A549 (cell line): ENCODE data around the gene ZNF860. TPM values are rescaled to one million over a fixed set of nuclear protein-coding genes. Genes with fewer than 3 reads are reported as not detected.
A peak's percentile ranks its signal among the peaks of the same experiment; 100 is the strongest.

Experiments used
- ATAC-seq, 2 experiments: fragments of 200-7000 bp in 1 of 2; fragments of >200 bp in 1 of 2; cut with Nextera tagmentation in 1 of 2; cut with Tn5 transposase in 1 of 2; 3 replicates each; pipeline versions ENCODE4 v1.8.0 to v1.9.1; 2018 to 2020; ENCODE audit warnings: mild to moderate bottlenecking in 1 of 2, moderate library complexity in 1 of 2
- CTCF ChIA-PET: fragments of 300-600 bp; sonication (Branson Sonifier 250); formaldehyde crosslinking; extraction: SDS; loops from one replicate; lab custom pipeline; 2021; ENCODE audit warnings: antibody characterized with exemption, inconsistent platforms; lab: Yijun Ruan, JAX
- POLR2A ChIA-PET: fragments of 350-600 bp; formaldehyde crosslinking; extraction: SDS; loops from one replicate; lab custom pipeline; 2021; ENCODE audit warnings: antibody characterized with exemption, inconsistent platforms; lab: Yijun Ruan, JAX
- DNase-seq, 2 experiments: peaks; one replicate each; pipeline versions ENCODE4 v3.0.0 to v3.0.0-alpha.2; 2011 to 2016; ENCODE audit warnings: low read depth in 1 of 2, low spot score in 1 of 2
- FAIRE-seq: peaks from 2 replicates; lab custom pipeline; 2011; peaks lifted over from hg19 to GRCh38; lab: Jason Lieb, UNC
- H3K27ac ChIP-seq, 2 experiments: fragments of >200 bp; sonication (Bioruptor Twin); formaldehyde crosslinking; 3 replicates each; pipeline ENCODE4 v1.5.1; 2016 to 2017
- H3K4me1 ChIP-seq: fragments of >200 bp; sonication (Bioruptor Twin); formaldehyde crosslinking; 3 replicates; pipeline ENCODE4 v1.6.1; 2016
- H3K4me2 ChIP-seq: fragments of >200 bp; sonication (Bioruptor Twin); formaldehyde crosslinking; 3 replicates; pipeline ENCODE4 v1.6.1; 2016
- H3K4me3 ChIP-seq: fragments of >200 bp; sonication (Bioruptor Twin); formaldehyde crosslinking; 3 replicates; pipeline ENCODE4 v1.5.1; 2016
- H3K9me3 ChIP-seq: fragments of >200 bp; sonication (Bioruptor Twin); formaldehyde crosslinking; 3 replicates; pipeline ENCODE4 v1.6.1; 2016
- CBX2 ChIP-seq: fragments of 200-600 bp; sonication (generic); IDR thresholded peaks from 2 replicates; pipeline ENCODE4 v1.6.1; 2016; ENCODE audit warnings: low read depth, mild to moderate bottlenecking, borderline replicate concordance
- CHD4 ChIP-seq: fragments of 200-600 bp; sonication (generic); IDR thresholded peaks from 2 replicates; pipeline ENCODE4 v1.6.1; 2016; ENCODE audit warnings: antibody characterized with exemption, mild to moderate bottlenecking, borderline replicate concordance
- EP300 ChIP-seq, 2 experiments: fragments of >200 bp; sonication (Bioruptor Twin); formaldehyde crosslinking; IDR thresholded peaks; 2 replicates in 1 of 2; 3 replicates in 1 of 2; pipeline ENCODE4 v1.6.1; 2016 to 2017
- FOXS1 ChIP-seq: fragments of 250-450 bp; sonication (Bioruptor Pico); IDR thresholded peaks from 2 replicates; pipeline ENCODE4 v1.5.0; 2020; ENCODE audit warnings: mild to moderate bottlenecking, moderate library complexity
- GATA3 ChIP-seq: IDR thresholded peaks from 2 replicates; pipeline ENCODE4 v1.6.1; 2012; ENCODE audit warnings: borderline replicate concordance
- HOXA7 ChIP-seq: fragments of 250-450 bp; sonication (Bioruptor Pico); IDR thresholded peaks from 2 replicates; pipeline ENCODE4 v1.5.0; 2020; ENCODE audit warnings: mild to moderate bottlenecking, moderate library complexity
- HOXB13 ChIP-seq: fragments of 250-450 bp; sonication (Bioruptor Pico); IDR thresholded peaks from 2 replicates; pipeline ENCODE4 v1.5.0; 2020; ENCODE audit warnings: low read depth, mild to moderate bottlenecking, moderate library complexity
- MAZ ChIP-seq: fragments of 150-350 bp; IDR thresholded peaks from 2 replicates; pipeline ENCODE4 v1.6.1; 2014; ENCODE audit warnings: antibody characterized with exemption, low read depth, low read length, borderline replicate concordance
- NPAS2 ChIP-seq: fragments of 250-450 bp; sonication (Bioruptor Pico); IDR thresholded peaks from 2 replicates; pipeline ENCODE4 v1.8.0; 2022; ENCODE audit warnings: mild to moderate bottlenecking, moderate library complexity, borderline replicate concordance
- NR3C1 ChIP-seq: fragments of >200 bp; sonication (Bioruptor Twin); formaldehyde crosslinking; IDR thresholded peaks from 3 replicates; pipeline ENCODE4 v1.6.1; 2017
- POLR2A ChIP-seq: IDR thresholded peaks from 2 replicates; pipeline ENCODE4 v1.6.1; 2012; ENCODE audit warnings: mild to moderate bottlenecking, low read length
- RAD21 ChIP-seq, 2 experiments: fragments of >200 bp in 1 of 2; sonication (Bioruptor Twin) in 1 of 2; formaldehyde crosslinking in 1 of 2; IDR thresholded peaks in 1 of 2; conservative IDR thresholded peaks in 1 of 2; 2 replicates in 1 of 2; 3 replicates in 1 of 2; pipeline ENCODE4 v1.6.1; 2012 to 2018; ENCODE audit warnings: inconsistent platforms in 1 of 2
- RCOR1 ChIP-seq: fragments of 150-350 bp; IDR thresholded peaks from 2 replicates; pipeline ENCODE4 v1.6.1; 2014; ENCODE audit warnings: antibody characterized with exemption, low read length, low read depth
- RFX5 ChIP-seq: fragments of 450-650 bp; IDR thresholded peaks from 2 replicates; pipeline ENCODE4 v1.7.1; 2014; ENCODE audit warnings: antibody characterized with exemption, mild to moderate bottlenecking, moderate library complexity
- TFCP2L1 ChIP-seq: fragments of 250-450 bp; sonication (Bioruptor Pico); IDR thresholded peaks from 2 replicates; pipeline ENCODE4 v1.5.0; 2021; ENCODE audit warnings: mild to moderate bottlenecking
- ZFP36 ChIP-seq: fragments of 450-650 bp; IDR thresholded peaks from 2 replicates; pipeline ENCODE4 v1.6.1; 2014; ENCODE audit warnings: borderline replicate concordance; ENCODE audit not compliant: partially characterized antibody
- WGBS: methylation state at CpG from one replicate; pipeline ENCODE4 v1.1.6; 2017; ENCODE audit errors: missing lambda C conversion rate; 5-methylcytosine and 5-hydroxymethylcytosine counted together
- polyA plus RNA-seq, 4 experiments: library from polyadenylated mRNA; depleted of rRNA in 3 of 4; stranded (reverse); fragments of >200 nt; fragmentation: RNase III in 1 of 4; extraction: RNeasy Plus Mini Kit Qiagen cat#74134 plus additional on column Dnase treatment in 1 of 4; gene quantifications; 2 replicates in 3 of 4; 3 replicates in 1 of 4; pipeline ENCODE4 v1.2.3, GENCODE V29; 2011 to 2017
- TF ChIP-seq, protein P1 (sequence below): IDR thresholded peaks from 2 replicates; pipeline ENCODE4 v1.6.1; 2012
- TF ChIP-seq, protein P2 (sequence below): fragments of >200 bp; sonication (Bioruptor Twin); formaldehyde crosslinking; IDR thresholded peaks from 2 replicates; pipeline ENCODE4 v1.6.1; 2016
- TF ChIP-seq, protein P3 (sequence below): fragments of 450-650 bp; IDR thresholded peaks from 2 replicates; pipeline ENCODE4 v1.6.1; 2014; ENCODE audit warnings: antibody characterized with exemption
- TF ChIP-seq, protein P4 (sequence below): fragments of >200 bp; sonication (Bioruptor Twin); formaldehyde crosslinking; IDR thresholded peaks from 3 replicates; pipeline ENCODE4 v1.5.1; 2016

Gene ZNF860
- polyA plus RNA-seq, 2 of the 4 experiments (the other 2 are of a cell fraction): 1.3 to 2.4 TPM

DNA sequence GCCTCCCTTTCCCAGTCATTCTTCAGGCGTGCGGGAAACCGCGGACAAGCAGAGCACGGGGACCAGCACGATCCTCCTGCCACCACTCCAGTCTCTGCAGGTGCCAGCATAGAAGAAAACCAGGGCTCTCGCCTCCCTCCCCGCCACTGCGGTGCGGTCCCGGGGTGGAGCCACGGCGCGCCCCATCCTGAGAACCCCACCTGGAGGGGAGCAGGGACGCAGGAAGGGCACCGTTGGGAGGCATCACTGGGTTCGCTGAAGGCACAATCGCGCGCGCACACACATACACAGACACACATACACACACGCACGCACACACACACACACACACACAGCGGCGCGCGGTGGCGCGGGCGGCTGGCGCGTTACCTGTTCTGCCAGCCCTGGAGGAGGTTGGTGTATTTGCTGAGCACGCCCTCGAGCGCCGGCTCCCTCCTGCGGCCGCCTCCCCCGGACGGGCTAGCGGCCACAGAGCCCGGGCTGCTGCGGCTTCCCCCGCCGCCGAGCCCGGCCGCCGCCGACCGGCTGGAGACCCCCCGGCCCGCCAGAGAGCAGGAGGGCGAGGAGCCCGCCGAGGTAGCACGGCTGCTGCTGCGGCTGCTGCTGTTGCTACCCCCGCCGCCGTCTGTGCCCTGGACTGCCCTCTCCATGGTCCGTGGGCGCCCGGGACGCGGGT lies 882 bp upstream of the ZNF860 start (continued):
- TF ChIP-seq RAD21 (conservative IDR thresholded peaks at IDR 0.05 in 1 of 2, IDR thresholded peaks at IDR 0.05 in 1 of 2): 0 out of 5 replicates have a peak, but pooled peaks have one; percentile 4 to 25

DNA sequence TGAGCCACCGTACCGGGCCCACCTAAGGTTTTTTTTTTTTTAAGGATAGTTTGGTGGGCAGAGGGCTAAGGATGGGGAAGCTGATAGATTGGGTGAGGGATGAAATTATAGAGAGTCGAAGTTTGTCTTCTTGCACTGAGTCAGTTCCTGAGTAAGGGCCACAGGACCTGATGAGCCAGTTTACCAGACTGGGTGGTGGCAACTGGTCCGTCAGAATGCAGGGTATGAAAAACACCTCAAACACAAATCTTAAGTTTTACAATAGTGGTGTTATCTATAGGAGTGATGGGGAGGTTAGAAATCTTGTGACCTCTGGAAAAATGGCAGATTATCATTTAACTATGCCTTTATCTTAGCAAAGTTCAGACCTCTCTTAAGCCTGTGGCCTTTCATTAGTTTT lies 2.8 kb downstream of the ZNF860 start:
- Histone ChIP-seq H3K4me2 (no peak overlapping the region), H3K9me3 (peaks cover 23% of the 10 kb centered on the region), H3K4me3 (no peak overlapping the region), H3K27ac (no peak overlapping the region), H3K4me1 (peaks cover 5% of the 10 kb centered on the region)
- POLR2A ChIA-PET: no interaction called here
- DNase-seq: no peak
- CTCF ChIA-PET: interaction anchor here (1.6 kb wide), 1 partner anchor 170 kb away, joined by 4 read pairs; no protein-coding TSS in a partner anchor
- WGBS: 81% methylated on average over 4 of the region's 4 CpGs
- FAIRE-seq: no peak
- no peak for ATAC-seq
- no peak for TF ChIP-seq NR3C1
- no peak for TF ChIP-seq NPAS2 (CRISPR knock-in tag)
- no peak for TF ChIP-seq RAD21 (conservative IDR thresholded peaks at IDR 0.05 in 1 of 2, IDR thresholded peaks at IDR 0.05 in 1 of 2)
- TF ChIP-seq, protein P1, sequence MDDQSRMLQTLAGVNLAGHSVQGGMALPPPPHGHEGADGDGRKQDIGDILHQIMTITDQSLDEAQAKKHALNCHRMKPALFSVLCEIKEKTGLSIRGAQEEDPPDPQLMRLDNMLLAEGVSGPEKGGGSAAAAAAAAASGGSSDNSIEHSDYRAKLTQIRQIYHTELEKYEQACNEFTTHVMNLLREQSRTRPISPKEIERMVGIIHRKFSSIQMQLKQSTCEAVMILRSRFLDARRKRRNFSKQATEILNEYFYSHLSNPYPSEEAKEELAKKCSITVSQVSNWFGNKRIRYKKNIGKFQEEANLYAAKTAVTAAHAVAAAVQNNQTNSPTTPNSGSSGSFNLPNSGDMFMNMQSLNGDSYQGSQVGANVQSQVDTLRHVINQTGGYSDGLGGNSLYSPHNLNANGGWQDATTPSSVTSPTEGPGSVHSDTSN: no peak
- TF ChIP-seq MAZ: no peak
- no peak for TF ChIP-seq CBX2
- TF ChIP-seq POLR2A: no peak
- TF ChIP-seq GATA3: no peak
- no peak for TF ChIP-seq TFCP2L1 (CRISPR knock-in tag)
- TF ChIP-seq HOXB13 (CRISPR knock-in tag): no peak
- no peak for TF ChIP-seq EP300 (IDR thresholded peaks at IDR 0.05)
- no peak for TF ChIP-seq HOXA7 (CRISPR knock-in tag)
- TF ChIP-seq, protein P2, sequence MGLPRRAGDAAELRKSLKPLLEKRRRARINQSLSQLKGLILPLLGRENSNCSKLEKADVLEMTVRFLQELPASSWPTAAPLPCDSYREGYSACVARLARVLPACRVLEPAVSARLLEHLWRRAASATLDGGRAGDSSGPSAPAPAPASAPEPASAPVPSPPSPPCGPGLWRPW: no peak

DNA sequence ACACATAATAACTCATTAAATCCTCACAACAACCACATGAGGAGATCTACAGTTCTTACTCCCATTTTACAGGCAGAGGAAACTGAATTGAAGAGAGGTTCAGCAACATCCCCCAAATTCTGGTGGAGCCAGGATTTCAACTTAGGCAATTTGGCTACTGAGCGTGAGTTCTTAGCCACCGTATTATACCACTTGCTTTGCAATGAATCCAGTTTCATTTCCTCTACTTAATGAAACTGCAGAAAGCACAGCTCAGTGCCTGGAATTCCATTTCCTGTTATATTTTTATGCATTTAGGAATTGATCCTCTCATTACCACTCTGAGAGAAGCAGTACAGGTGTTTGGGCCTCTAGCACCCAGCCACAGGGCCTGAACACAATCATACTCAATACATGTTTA lies 4.3 kb downstream of the ZNF860 start:
- POLR2A ChIA-PET: no interaction called here
- H3K4me1 ChIP-seq: no peaks in the 10 kb centered on the region; the same call in 2 of the 3 replicates
- no peak overlapping the region for H3K27ac ChIP-seq
- FAIRE-seq (no peak), ATAC-seq (no peak), DNase-seq (no peak)
- TF ChIP-seq, protein P3, sequence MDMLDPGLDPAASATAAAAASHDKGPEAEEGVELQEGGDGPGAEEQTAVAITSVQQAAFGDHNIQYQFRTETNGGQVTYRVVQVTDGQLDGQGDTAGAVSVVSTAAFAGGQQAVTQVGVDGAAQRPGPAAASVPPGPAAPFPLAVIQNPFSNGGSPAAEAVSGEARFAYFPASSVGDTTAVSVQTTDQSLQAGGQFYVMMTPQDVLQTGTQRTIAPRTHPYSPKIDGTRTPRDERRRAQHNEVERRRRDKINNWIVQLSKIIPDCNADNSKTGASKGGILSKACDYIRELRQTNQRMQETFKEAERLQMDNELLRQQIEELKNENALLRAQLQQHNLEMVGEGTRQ: no peak
- TF ChIP-seq, protein P4, sequence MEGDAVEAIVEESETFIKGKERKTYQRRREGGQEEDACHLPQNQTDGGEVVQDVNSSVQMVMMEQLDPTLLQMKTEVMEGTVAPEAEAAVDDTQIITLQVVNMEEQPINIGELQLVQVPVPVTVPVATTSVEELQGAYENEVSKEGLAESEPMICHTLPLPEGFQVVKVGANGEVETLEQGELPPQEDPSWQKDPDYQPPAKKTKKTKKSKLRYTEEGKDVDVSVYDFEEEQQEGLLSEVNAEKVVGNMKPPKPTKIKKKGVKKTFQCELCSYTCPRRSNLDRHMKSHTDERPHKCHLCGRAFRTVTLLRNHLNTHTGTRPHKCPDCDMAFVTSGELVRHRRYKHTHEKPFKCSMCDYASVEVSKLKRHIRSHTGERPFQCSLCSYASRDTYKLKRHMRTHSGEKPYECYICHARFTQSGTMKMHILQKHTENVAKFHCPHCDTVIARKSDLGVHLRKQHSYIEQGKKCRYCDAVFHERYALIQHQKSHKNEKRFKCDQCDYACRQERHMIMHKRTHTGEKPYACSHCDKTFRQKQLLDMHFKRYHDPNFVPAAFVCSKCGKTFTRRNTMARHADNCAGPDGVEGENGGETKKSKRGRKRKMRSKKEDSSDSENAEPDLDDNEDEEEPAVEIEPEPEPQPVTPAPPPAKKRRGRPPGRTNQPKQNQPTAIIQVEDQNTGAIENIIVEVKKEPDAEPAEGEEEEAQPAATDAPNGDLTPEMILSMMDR: no peak
- TF ChIP-seq FOXS1 (CRISPR knock-in tag) (no peak), HOXA7 (CRISPR knock-in tag) (no peak), RFX5 (no peak), ZFP36 (no peak), CHD4 (no peak), RCOR1 (no peak)
- peaks cover 35% of the 10 kb centered on the region for H3K9me3 ChIP-seq
- H3K4me2 ChIP-seq: no peak overlapping the region
- CTCF ChIA-PET: interaction anchor here (0.6 kb wide), 1 partner anchor 949 kb away, joined by 4 read pairs; no protein-coding TSS in a partner anchor
- WGBS: 98% methylated on average over 2 of the region's 2 CpGs
- H3K4me3 ChIP-seq: no peak overlapping the region
